ENCODE results near the gene TDRD5.

DNA sequence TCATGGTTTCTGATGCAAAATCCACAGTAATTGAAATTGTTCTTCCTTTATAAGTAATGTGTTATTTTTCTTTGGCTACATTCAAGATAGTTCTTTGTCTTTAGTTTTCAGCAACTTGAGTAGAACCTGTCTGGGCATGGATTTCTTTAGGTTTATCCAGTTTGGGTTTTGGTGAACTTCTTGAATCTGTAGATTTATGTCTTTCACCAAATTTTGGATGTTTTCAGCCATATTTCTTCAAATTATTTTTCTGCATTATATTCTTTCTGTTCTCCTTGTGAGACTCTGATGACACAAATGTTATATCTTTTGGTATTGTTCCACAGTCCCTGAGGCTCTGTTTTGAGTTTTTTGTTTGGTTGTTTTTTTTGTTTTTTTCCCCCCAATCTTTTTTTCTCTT is 69.4 kb downstream of the TDRD5 start:
- TF ChIP-seq, protein P1, sequence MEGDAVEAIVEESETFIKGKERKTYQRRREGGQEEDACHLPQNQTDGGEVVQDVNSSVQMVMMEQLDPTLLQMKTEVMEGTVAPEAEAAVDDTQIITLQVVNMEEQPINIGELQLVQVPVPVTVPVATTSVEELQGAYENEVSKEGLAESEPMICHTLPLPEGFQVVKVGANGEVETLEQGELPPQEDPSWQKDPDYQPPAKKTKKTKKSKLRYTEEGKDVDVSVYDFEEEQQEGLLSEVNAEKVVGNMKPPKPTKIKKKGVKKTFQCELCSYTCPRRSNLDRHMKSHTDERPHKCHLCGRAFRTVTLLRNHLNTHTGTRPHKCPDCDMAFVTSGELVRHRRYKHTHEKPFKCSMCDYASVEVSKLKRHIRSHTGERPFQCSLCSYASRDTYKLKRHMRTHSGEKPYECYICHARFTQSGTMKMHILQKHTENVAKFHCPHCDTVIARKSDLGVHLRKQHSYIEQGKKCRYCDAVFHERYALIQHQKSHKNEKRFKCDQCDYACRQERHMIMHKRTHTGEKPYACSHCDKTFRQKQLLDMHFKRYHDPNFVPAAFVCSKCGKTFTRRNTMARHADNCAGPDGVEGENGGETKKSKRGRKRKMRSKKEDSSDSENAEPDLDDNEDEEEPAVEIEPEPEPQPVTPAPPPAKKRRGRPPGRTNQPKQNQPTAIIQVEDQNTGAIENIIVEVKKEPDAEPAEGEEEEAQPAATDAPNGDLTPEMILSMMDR (IDR thresholded peaks at IDR 0.05; ENCODE audit: poor library complexity, severe bottlenecking), result no peak
- TF ChIP-seq EZH2 (IDR thresholded peaks at IDR 0.05; ENCODE audit: borderline replicate concordance, insufficient read depth, low read length, poor library complexity, severe bottlenecking) (no peak), POLR2AphosphoS5 (IDR thresholded peaks at IDR 0.05) (no peak), TAF1 (IDR thresholded peaks at IDR 0.05; ENCODE audit: low read depth) (no peak), EP300 (conservative IDR thresholded peaks at IDR 0.05; ENCODE audit: poor library complexity, severe bottlenecking) (no peak), RAD21 (conservative IDR thresholded peaks at IDR 0.05) (no peak), SMC3 (conservative IDR thresholded peaks at IDR 0.05; ENCODE audit: poor library complexity) (no peak), MXI1 (conservative IDR thresholded peaks at IDR 0.05; ENCODE audit: poor library complexity, severe bottlenecking) (no peak)
- TF ChIP-seq, protein P2, sequence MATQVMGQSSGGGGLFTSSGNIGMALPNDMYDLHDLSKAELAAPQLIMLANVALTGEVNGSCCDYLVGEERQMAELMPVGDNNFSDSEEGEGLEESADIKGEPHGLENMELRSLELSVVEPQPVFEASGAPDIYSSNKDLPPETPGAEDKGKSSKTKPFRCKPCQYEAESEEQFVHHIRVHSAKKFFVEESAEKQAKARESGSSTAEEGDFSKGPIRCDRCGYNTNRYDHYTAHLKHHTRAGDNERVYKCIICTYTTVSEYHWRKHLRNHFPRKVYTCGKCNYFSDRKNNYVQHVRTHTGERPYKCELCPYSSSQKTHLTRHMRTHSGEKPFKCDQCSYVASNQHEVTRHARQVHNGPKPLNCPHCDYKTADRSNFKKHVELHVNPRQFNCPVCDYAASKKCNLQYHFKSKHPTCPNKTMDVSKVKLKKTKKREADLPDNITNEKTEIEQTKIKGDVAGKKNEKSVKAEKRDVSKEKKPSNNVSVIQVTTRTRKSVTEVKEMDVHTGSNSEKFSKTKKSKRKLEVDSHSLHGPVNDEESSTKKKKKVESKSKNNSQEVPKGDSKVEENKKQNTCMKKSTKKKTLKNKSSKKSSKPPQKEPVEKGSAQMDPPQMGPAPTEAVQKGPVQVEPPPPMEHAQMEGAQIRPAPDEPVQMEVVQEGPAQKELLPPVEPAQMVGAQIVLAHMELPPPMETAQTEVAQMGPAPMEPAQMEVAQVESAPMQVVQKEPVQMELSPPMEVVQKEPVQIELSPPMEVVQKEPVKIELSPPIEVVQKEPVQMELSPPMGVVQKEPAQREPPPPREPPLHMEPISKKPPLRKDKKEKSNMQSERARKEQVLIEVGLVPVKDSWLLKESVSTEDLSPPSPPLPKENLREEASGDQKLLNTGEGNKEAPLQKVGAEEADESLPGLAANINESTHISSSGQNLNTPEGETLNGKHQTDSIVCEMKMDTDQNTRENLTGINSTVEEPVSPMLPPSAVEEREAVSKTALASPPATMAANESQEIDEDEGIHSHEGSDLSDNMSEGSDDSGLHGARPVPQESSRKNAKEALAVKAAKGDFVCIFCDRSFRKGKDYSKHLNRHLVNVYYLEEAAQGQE (IDR thresholded peaks at IDR 0.05; ENCODE audit: borderline replicate concordance), result no peak
